GM12875 (cell line): ENCODE results near the gene SPDYC.

ENCODE experiments used
- H3K4me3 ChIP-seq: one replicate; pipeline ENCODE4 v1.5.1; 2011; ENCODE audit warnings: low read depth, low read length, control low read depth
- CTCF ChIP-seq: IDR thresholded peaks from 2 replicates; pipeline ENCODE4 v1.5.1; 2011; ENCODE audit warnings: low read depth, mild to moderate bottlenecking, control low read depth, inconsistent platforms, low read length, moderate library complexity, borderline replicate concordance; ENCODE audit not compliant: insufficient read depth

Gene SPDYC

GRCh38 chr11:65204143-65204542 lies 34.1 kb downstream of the SPDYC start:
- no peak for TF ChIP-seq CTCF
- H3K4me3 ChIP-seq = no peak overlapping the region

- H3K4me3 ChIP-seq = no peak overlapping the region
- TF ChIP-seq CTCF = peak; percentile 98
Measured at GRCh38 chr11:65204646-65205601, 34.9 kb downstream of the SPDYC start.

DNA sequence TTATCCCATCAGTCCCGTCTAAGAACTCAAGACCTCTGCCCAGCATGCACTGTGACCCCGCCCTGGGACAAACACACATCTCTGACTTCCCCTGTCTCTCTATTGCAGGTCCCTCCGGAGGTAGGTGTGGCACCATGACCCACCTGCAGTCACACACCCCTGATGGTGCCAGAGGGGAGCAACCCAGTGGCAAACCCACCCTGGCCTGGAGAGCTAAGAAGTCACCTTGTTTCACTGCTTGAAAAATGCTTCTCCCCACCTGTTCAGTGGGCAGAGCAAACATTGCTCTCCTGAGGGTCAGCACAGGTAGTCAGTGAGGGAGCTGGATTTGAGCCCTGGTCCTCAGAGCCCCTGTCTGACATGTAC lies 35.6 kb downstream of the SPDYC start:
- no peak for TF ChIP-seq CTCF
- H3K4me3 ChIP-seq = no peak overlapping the region

- TF ChIP-seq CTCF = no peak
- H3K4me3 ChIP-seq = no peak overlapping the region
Measured at GRCh38 chr11:65206441-65206841, 36.4 kb downstream of the SPDYC start.

GRCh38 chr11:65206901-65207300 lies 36.9 kb downstream of the SPDYC start:
- TF ChIP-seq CTCF = no peak

GRCh38 chr11:65207918-65208784 lies 38.1 kb downstream of the SPDYC start:
- H3K4me3 ChIP-seq = no peak overlapping the region
- TF ChIP-seq CTCF = no peak

More at GRCh38 chr11:65206901-65207300, 36.9 kb downstream of the SPDYC start:
- H3K4me3 ChIP-seq = no peak overlapping the region
